Stomach (tissue), 4 donors: Measurements from ENCODE around the gene TRAK1.

Source experiments
- POLR2AphosphoS5 ChIP-seq, 3 donors: sonication (generic); formaldehyde crosslinking; IDR thresholded peaks; one replicate each; pipeline ENCODE4 v1.6.1; 2016; ENCODE audit warnings: antibody characterized with exemption in 3 of 3
- TF ChIP-seq, protein P1 (sequence below), 7 experiments: fragments of 450-650 bp in 4 of 7; fragments of 200-600 bp in 3 of 7; sonication (generic) in 3 of 7; IDR thresholded peaks; one replicate each; pipeline ENCODE4 v1.5.1; 2016 to 2019; ENCODE audit warnings: antibody characterized with exemption in 7 of 7, control low read depth in 2 of 7, mild to moderate bottlenecking in 1 of 7

DNA sequence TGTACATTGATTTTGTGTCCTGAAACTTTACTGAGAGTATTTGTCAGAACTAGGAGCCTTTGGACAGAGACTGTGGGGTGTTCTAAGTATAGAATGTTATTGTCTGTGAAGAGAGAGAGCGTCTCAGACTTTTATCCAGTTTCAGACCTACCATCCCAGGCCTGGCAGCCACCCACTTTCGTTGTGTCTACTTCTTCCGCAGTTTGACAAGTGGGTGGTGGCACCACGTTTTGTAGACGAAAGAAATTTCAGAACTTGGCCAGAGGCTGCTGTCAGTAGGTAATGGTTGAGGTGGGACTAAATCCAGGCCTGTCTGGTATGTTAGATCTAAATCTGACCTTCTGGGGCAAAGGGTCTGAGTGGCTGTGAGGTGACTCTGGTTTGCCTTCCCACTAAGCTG, 13.4 kb upstream of the TRAK1 start:
- TF ChIP-seq, protein P1, sequence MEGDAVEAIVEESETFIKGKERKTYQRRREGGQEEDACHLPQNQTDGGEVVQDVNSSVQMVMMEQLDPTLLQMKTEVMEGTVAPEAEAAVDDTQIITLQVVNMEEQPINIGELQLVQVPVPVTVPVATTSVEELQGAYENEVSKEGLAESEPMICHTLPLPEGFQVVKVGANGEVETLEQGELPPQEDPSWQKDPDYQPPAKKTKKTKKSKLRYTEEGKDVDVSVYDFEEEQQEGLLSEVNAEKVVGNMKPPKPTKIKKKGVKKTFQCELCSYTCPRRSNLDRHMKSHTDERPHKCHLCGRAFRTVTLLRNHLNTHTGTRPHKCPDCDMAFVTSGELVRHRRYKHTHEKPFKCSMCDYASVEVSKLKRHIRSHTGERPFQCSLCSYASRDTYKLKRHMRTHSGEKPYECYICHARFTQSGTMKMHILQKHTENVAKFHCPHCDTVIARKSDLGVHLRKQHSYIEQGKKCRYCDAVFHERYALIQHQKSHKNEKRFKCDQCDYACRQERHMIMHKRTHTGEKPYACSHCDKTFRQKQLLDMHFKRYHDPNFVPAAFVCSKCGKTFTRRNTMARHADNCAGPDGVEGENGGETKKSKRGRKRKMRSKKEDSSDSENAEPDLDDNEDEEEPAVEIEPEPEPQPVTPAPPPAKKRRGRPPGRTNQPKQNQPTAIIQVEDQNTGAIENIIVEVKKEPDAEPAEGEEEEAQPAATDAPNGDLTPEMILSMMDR (IDR thresholded peaks at IDR 0.05), result no peak
- no peak for TF ChIP-seq POLR2AphosphoS5 (IDR thresholded peaks at IDR 0.05)
